ENCODE data around the gene KCNK4. TPM values are rescaled to one million over a fixed set of nuclear protein-coding genes. Genes with fewer than 3 reads are reported as not detected.

The KCNK4 gene
- polyA plus RNA-seq, 1 donor from 2014 or later = 1.0 TPM

GRCh38 chr11:64291752-64292459 lies 804 bp downstream of the KCNK4 start:
- Histone ChIP-seq H3K9ac (ENCODE audit: low read length) (peak overlapping the region; percentile 68), H3K27me3 (ENCODE audit: insufficient read depth, low read depth, low read length) (peaks cover 71% of the 10 kb centered on the region), H3K27ac (ENCODE audit: low read length) (no peak overlapping the region), H3K79me2 (replicated peaks; ENCODE audit: insufficient read depth, low read length) (no peaks in the 10 kb centered on the region), H2AFZ (ENCODE audit: low read depth, low read length) (no peak overlapping the region), H3F3A (ENCODE audit: insufficient read depth, low read length, poor library complexity, severe bottlenecking) (no peaks in the 10 kb centered on the region), H3K36me3 (ENCODE audit: insufficient read depth, low read length) (no peaks in the 10 kb centered on the region), H4K20me1 (ENCODE audit: insufficient read depth) (no peaks in the 10 kb centered on the region), H3K9me3 (ENCODE audit: low read length) (no peaks in the 10 kb centered on the region), H3K4me2 (ENCODE audit: low read length) (no peak overlapping the region), H3K9me2 (ENCODE audit: insufficient read depth, low read length) (no peaks in the 10 kb centered on the region), H3K4me3 (ENCODE audit: low read length) (peak overlapping the region; percentile 69)
- TF ChIP-seq MXI1 (conservative IDR thresholded peaks at IDR 0.05; ENCODE audit: poor library complexity, severe bottlenecking) = peak; percentile 91
- TF ChIP-seq REST (IDR thresholded peaks at IDR 0.05; ENCODE audit: borderline replicate concordance) = peak; percentile 28
- no peak for TF ChIP-seq RAD21 (conservative IDR thresholded peaks at IDR 0.05)
- peak; percentile 31 for TF ChIP-seq SMC3 (conservative IDR thresholded peaks at IDR 0.05; ENCODE audit: poor library complexity)
- TF ChIP-seq POLR2AphosphoS5 (IDR thresholded peaks at IDR 0.05) = peak; percentile 59

GRCh38 chr11:64292460-64293254 lies 1.6 kb downstream of the KCNK4 start:
- H3F3A ChIP-seq (ENCODE audit: insufficient read depth, low read length, poor library complexity, severe bottlenecking) = no peaks in the 10 kb centered on the region
- no peak overlapping the region for H3K27ac ChIP-seq (ENCODE audit: low read length)
- no peaks in the 10 kb centered on the region for H4K20me1 ChIP-seq (ENCODE audit: insufficient read depth)
- H3K4me3 ChIP-seq (ENCODE audit: low read length) = peak overlapping the region; percentile 69
- H3K27me3 ChIP-seq (ENCODE audit: insufficient read depth, low read depth, low read length) = peaks cover 79% of the 10 kb centered on the region
- H3K36me3 ChIP-seq (ENCODE audit: insufficient read depth, low read length) = no peaks in the 10 kb centered on the region
- TF ChIP-seq REST (IDR thresholded peaks at IDR 0.05; ENCODE audit: borderline replicate concordance) (no peak), EZH2 (IDR thresholded peaks at IDR 0.05; ENCODE audit: borderline replicate concordance, insufficient read depth, low read length, poor library complexity, severe bottlenecking) (no peak), SMC3 (conservative IDR thresholded peaks at IDR 0.05; ENCODE audit: poor library complexity) (no peak), CTCF (IDR thresholded peaks at IDR 0.05; ENCODE audit: poor library complexity, severe bottlenecking) (no peak), TAF1 (IDR thresholded peaks at IDR 0.05; ENCODE audit: low read depth) (no peak), MXI1 (conservative IDR thresholded peaks at IDR 0.05; ENCODE audit: poor library complexity, severe bottlenecking) (no peak), RAD21 (conservative IDR thresholded peaks at IDR 0.05) (no peak), POLR2AphosphoS5 (IDR thresholded peaks at IDR 0.05) (no peak)
- no peaks in the 10 kb centered on the region for H3K9me3 ChIP-seq (ENCODE audit: low read length)
- H2AFZ ChIP-seq (ENCODE audit: low read depth, low read length) = no peak overlapping the region
- no peaks in the 10 kb centered on the region for H3K9me2 ChIP-seq (ENCODE audit: insufficient read depth, low read length)
- H3K9ac ChIP-seq (ENCODE audit: low read length) = peak overlapping the region; percentile 68
- H3K79me2 ChIP-seq (replicated peaks; ENCODE audit: insufficient read depth, low read length) = no peaks in the 10 kb centered on the region
- no peak overlapping the region for H3K4me2 ChIP-seq (ENCODE audit: low read length)

Measured in neural cell (in vitro differentiated cells).